HCEC 1CT (cell line): Measurements from ENCODE around the gene PODNL1.
A peak's percentile ranks its signal among the peaks of the same experiment; 100 is the strongest.
"Not testable (repeated sequence)": the region's sequence is repeated elsewhere in the genome, so short reads cannot be mapped to it uniquely, and the experiment has no call there.

Experiments
- DNase-seq: peaks from one replicate; pipeline ENCODE4 v3.0.0-alpha.2; 2017

The PODNL1 gene

DNA sequence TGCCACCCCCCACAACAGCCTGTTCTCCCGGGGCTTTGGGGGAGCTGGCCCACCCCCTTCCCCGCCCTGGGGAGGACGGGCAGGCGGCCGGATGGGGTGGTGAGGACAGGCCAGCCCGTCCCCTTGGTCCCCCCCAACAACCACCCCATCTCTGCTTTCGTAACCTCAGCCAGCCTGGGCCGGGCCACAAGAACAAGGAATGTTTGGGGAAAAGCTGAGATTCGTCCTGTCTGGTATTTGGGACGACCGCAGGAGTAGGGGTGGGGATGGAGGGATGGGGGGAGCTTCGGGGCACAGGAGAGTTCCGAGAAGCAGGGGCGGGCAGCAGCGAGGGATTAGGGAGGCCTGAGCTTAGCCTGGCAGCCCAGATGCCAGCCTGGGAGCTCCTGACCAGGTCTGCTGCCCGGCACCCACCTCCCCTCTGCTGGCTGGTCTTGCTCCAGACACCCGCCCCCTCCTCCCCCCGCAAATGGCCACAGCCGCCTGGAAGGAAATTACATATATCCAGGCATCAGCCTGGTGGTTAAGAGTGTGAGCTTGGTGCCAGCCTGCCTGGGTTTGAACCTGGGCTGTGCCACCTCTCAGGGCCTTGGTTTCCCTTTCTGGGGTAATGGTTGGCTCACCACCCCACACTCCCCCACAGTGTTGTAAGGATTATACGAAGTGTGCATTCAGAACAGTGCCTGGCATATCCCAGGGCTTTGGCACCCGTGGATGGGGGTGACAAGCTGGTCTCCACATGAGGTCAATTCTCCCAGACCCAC, at the start of gene PODNL1:
Gene PODNL1 (minus strand): TSS at position 117 of the 764 bp plus-strand sequence. CDS start 236 bp downstream, outside the sequence.
- peak; percentile 62 for DNase-seq

GRCh38 chr19:13987101-13987890, 49.1 kb upstream of the PODNL1 start:
- no peak for DNase-seq

DNA sequence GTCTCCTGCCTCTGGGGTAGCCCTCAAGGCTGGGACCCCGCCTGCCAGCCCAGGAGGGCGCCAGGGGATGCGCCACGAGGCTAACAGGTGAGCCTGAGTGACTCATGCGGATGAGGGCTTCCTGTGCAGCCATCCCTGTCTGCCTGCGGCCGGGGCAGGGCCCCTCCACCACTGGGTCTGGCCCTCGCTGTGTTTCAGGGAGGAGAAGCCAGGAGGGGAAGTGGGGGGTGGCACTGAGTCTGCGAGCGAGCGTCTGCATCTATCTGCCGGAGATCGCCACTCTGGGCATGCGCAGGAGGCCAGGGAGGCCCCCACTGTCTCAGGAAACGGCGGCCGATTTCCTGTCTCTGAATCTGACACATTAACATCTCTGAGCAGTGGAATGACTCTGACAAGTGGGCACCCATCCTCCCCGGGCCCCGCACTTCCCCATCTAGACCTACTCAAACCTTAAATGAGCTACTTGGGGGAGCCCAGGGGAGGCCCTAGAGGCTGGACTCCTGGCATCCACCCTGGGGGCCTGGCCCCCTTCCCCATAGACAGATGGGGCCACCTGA, 48.2 kb upstream of the PODNL1 start:
- DNase-seq: peak; percentile 51

- DNase-seq: no peak
These were observed 47.6 kb upstream of the PODNL1 start for GRCh38 chr19:13985771-13986347.

DNA sequence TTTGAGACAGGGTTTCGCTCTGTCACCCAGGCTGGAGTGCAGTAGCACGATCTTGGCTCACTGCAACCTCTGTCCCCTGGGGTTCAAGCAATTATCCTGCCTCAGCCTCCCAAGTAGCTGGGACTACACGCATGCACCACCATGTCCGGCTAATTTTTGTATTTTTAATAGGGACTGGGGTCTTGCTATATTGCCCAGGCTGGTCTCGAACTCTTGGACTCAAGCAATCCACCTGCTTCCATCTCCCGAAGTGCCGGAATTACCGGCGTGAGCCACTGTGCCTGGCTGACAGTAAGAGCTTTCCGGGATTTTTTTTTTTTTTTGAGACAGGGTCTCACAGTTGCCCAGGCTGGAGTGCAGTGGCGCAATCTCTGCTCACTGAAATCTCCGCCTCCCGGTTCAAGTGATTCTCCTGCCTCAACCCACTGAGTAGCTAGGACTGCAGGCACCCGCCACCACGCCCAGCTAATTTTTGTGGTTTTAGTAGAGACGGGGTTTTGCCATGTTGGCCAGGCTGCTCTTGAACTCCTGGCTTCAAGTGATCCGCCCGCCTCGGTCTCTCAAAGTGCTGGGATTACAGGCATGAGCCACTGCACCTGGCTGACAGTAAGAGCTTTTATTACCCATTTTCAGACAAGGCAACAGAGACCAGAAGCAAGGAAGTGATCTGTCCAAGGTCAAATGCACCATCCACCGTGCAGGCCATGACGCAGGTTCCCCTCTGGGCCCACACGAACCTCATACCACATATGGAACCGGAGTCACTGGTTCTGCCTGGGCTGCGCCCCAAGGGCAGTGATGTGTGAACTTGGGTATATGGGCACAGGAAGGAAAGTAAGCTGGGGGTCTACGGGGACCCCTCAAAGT, 46.9 kb upstream of the PODNL1 start:
- no peak for DNase-seq

DNA sequence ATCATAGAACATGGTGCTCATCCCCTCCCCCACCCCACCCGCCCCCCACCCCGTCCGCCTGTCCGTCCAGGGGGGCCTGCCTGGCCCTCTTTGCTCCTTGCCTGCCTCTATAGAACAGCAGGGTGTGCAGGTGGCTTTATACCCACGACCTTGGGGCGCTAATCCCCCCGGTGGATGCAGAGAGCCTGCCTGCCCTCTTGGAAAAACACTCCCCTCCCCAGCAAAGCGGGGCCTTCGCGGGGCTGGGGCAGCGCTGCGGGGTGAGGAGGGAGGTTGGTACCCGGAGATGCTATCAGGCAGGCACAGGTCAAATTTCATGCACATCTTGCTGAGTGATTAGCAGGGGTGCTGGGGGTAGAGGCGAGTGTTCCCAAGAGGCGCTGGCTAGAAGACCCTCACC, 46.0 kb upstream of the PODNL1 start:
- no peak for DNase-seq

GRCh38 chr19:13983213-13983889, 45.1 kb upstream of the PODNL1 start:
- no peak for DNase-seq

GRCh38 chr19:13982773-13983172, 44.6 kb upstream of the PODNL1 start:
- no peak for DNase-seq

DNA sequence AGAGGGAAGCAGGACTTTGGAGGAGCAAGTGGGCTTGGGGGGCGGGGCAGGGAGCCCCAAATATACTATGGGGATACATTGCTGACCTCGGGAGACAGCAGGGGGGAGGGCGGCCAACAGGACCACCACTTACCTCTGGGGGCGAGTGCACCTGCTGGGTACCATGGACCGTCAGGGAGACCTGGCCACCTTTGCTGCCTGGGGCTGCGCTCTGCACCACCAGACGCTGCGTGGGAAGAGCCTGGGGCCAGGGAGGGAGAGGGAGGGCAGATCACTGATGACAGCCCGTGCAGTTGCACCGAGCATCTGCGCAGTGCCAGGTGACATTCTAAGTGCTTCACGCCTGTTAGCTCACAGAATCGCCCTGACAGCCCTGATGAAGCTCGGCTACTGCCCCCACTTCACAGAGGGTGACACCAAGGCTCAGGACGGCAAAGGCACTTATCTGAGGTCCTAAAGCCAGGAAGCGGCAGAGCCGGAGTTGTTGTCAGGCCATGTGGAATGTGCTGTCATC, 43.8 kb upstream of the PODNL1 start:
- no peak for DNase-seq

DNA sequence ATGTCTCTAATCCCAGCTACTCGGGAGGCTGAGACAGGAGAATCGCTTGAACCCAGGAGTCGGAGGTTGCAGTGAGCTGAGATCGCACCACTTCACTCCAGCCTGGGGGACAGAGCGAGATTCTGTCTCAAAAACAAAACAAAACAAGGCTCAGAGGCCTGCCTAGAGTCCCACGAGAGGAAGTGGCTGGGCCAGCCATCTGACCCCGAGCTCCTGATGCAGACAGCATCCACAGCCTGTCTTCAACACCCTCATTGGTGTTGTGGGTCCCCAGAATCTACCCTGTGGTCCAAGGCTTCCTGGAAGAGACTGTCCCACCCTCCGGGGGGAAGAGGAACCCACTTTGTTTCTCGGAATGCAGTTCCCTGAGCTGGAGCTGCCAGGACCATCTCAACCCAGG, 43.2 kb upstream of the PODNL1 start:
- DNase-seq: no peak

- DNase-seq: no peak
These were observed 42.8 kb upstream of the PODNL1 start for GRCh38 chr19:13981021-13981420.

- no peak for DNase-seq
These were observed 42.1 kb upstream of the PODNL1 start for GRCh38 chr19:13980340-13980739.

DNA sequence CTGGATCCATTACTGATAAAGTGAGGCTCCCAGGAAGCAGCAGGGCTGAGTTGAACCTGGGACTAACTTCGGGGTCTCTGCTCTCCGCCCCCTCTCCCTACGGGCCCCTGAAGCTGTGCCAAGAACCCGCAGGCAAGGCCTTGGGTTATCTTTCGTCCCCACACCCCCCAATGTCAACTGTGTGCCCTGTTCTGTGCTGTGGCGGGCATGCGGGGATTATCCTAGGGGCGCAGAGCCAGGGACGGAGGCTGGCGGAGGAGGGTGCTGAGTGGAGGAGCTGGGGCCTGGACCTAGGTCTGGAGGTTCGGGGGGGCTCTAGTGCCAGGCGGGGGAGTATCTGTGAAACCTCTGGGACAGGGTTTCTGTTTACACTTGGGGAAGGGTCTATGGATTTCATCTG, 41.5 kb upstream of the PODNL1 start:
- no peak for DNase-seq

DNA sequence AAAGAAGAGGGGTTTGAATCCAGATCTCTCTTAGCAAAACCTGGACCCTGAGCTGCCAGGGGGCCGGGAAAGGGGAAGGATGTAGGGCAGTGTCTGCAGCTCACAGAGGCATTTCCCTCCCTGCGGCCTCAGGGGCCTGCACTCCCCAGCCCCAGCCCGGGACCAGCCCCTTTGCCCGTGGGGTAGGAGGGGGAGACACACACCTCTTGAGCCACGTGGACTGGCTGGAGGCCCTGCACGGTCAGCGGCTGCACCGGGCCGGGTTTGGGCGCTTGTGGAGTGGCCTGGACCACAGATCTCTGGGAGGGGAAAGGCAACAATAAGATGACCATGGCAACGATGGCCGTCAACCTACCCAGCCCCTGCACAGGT, 41.0 kb upstream of the PODNL1 start:
- DNase-seq: no peak

DNA sequence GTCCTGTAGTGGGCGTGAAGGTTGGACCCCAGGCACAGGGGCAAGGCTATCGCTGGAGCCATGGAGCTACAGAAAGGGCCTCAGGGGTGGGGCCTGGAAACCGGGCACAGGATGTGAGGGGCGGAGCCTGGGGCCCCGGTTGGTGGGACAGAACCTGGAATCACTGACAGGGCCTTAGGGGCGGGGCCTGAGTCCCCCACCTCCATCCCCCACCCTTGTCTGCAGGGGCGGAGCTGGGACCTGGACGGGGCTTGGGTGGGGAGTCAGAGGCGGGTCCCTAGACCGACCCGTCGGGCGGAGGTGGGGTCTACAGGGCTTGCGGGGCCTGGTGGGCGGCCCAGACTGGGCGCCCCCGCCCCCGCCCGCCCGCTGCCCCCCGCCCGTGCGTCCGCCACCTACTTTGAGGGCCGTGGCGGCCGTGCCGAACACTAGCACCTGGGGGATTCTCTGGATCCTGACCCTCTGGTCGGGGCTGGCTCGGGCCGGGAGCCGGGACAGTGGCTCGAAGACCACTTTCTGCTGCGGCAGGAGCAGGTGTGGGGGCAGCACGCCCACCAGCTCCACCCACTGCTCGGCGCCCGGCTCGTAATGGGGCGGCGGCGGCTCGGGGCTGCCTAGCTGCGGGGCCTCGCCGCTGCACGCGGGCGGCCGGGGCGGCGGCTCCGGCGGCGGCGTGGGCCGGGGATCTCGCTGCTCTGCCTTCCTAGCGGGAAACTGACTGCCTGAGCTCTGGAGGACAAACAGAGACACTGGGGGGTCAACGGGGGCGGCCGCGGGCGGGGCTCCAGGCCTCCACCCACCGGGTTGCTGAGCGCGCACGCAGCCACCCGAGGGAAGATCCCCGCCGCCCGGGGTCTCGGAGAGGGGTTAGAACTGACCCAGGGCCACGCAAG, 40.4 kb upstream of the PODNL1 start:
- DNase-seq: no peak

DNA sequence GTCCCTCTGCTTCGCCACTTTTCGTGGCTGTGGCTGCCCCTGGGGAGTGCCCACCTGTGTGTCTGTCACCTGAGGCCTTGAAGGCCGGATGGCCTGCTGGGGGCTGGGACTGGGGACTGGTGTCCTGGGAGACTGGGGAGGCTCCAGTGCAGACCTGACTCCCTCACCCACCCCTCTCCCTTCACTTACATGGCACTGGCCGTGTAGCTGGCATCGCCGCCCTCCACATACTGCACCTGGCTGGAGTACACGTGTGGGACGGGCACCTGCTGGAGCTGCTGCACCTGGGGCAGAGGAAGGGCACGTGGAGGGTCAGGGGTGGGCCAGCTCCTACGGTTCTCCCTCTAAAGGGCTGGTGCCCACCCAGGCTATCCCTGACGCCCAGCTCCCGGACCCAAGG, 39.6 kb upstream of the PODNL1 start:
- DNase-seq: no peak

- DNase-seq: no peak
These were observed 38.2 kb upstream of the PODNL1 start for GRCh38 chr19:13976446-13976845.

DNA sequence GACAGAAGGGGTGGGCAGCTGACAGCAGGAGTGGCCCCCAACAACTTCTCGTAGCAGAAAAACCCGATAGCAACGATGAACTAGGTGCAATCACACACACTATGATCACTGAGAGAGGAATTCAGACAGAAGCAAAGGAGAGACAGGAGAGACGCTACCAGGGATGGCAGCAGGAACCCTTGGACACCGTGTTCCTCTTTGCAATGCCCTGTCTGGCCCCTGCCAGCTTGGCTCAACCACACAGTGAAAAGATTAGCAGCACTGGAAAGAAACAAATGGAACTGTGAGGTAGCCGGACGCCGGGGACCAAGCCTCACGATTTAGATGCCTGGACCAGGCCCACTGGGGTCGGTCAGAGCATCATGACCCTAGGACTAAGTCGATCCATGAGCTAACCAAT, 37.7 kb upstream of the PODNL1 start:
- DNase-seq: no peak

DNA sequence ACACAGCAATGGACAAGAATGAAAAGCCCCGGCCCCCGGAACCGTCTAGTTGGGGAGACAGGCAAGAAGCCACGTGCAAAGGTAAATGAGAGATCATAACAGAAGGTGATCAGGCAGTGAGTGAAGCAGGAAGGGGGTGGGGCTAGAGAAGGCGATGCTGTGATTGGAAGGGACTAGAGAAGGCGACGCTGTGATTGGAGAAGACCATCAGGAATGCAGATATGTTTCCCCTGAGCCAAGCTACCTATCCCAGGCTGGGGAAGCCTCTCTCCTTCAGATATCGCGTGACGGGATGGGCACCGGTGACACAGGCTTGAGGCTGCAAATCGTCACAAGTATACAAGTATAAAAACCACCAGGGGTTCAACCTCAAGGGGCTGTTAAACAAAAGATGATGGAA, 35.9 kb upstream of the PODNL1 start:
- no peak for DNase-seq

DNA sequence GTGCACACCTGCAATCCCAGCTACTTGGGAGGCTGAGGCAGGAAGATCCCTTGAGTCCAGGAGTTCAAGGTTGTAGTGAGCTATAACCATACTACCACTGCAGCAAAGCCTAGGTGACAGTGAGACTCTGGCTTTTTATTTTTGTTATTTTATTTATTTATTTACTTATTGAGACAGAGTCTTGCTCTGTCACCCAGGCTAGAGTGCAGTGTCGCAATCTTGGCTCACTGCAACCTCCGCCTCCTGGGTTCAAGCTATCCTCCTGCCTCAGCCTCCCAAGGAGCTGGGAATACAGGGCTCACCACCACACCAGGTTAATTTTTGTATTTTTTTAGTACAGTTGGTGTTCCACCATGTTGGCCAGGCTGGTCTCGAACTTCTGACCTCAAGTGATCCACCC, 35.3 kb upstream of the PODNL1 start:
- not testable (repeated sequence) for DNase-seq
